PFSK-1 (cell line): ENCODE measurements around the gene ASPA.

Experiments used
- FOXP2 ChIP-seq: optimal IDR thresholded peaks from 2 replicates; pipeline ENCODE3; 2011; ENCODE audit warnings: borderline replicate concordance, control low read depth, inconsistent platforms; ENCODE audit not compliant: insufficient read depth; ENCODE audit errors: extremely low read length, extremely low read depth
- POLR2AphosphoS5 ChIP-seq: IDR thresholded peaks from 2 replicates; pipeline ENCODE4 v1.6.1; 2012; ENCODE audit warnings: low read depth, mild to moderate bottlenecking, control low read depth, low read length, moderate library complexity
- SIN3A ChIP-seq: IDR thresholded peaks from 2 replicates; pipeline ENCODE4 v1.6.1; 2012; ENCODE audit warnings: mild to moderate bottlenecking, low read length, moderate library complexity, borderline replicate concordance; ENCODE audit not compliant: insufficient read depth
- TAF1 ChIP-seq: IDR thresholded peaks from 2 replicates; pipeline ENCODE4 v1.6.1; 2012; ENCODE audit warnings: low read length, control low read depth, borderline replicate concordance; ENCODE audit not compliant: insufficient read depth
- TF ChIP-seq, protein P1 (sequence below), 2 experiments: IDR thresholded peaks; 2 replicates each; pipeline versions ENCODE4 v1.6.1 to v1.8.0; 2011 to 2012; ENCODE audit warnings: low read depth in 2 of 2, low read length in 2 of 2, control low read depth in 1 of 2, inconsistent platforms in 1 of 2, mild to moderate bottlenecking in 1 of 2, moderate library complexity in 1 of 2; ENCODE audit not compliant: insufficient read depth in 1 of 2

The ASPA gene

DNA sequence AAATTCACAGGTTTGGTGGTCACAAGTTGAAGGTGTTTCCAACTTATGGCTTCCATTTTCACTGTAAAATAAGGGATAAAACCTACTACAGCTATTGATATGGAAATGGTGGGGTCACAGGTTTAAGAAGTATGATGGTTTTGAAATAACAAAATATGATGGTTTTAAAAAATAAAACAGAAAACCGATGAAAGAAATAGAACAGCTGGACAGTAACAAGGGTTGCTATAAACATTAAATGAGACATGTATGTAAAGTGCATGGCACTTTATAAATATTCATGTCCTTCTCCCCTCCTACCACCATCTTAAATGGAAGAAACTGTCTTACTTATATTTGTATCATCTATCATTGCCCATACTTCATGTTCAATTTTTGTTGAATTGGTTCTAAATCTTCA is 31.3 kb downstream of the ASPA start:
- TF ChIP-seq TAF1 (no peak), FOXP2 (no peak), SIN3A (no peak)
- TF ChIP-seq, protein P1, sequence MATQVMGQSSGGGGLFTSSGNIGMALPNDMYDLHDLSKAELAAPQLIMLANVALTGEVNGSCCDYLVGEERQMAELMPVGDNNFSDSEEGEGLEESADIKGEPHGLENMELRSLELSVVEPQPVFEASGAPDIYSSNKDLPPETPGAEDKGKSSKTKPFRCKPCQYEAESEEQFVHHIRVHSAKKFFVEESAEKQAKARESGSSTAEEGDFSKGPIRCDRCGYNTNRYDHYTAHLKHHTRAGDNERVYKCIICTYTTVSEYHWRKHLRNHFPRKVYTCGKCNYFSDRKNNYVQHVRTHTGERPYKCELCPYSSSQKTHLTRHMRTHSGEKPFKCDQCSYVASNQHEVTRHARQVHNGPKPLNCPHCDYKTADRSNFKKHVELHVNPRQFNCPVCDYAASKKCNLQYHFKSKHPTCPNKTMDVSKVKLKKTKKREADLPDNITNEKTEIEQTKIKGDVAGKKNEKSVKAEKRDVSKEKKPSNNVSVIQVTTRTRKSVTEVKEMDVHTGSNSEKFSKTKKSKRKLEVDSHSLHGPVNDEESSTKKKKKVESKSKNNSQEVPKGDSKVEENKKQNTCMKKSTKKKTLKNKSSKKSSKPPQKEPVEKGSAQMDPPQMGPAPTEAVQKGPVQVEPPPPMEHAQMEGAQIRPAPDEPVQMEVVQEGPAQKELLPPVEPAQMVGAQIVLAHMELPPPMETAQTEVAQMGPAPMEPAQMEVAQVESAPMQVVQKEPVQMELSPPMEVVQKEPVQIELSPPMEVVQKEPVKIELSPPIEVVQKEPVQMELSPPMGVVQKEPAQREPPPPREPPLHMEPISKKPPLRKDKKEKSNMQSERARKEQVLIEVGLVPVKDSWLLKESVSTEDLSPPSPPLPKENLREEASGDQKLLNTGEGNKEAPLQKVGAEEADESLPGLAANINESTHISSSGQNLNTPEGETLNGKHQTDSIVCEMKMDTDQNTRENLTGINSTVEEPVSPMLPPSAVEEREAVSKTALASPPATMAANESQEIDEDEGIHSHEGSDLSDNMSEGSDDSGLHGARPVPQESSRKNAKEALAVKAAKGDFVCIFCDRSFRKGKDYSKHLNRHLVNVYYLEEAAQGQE (IDR thresholded peaks at IDR 0.05; ENCODE audit: insufficient read depth in 1 of 2, low read depth in 2 of 2, low read length in 2 of 2) = no peak

DNA sequence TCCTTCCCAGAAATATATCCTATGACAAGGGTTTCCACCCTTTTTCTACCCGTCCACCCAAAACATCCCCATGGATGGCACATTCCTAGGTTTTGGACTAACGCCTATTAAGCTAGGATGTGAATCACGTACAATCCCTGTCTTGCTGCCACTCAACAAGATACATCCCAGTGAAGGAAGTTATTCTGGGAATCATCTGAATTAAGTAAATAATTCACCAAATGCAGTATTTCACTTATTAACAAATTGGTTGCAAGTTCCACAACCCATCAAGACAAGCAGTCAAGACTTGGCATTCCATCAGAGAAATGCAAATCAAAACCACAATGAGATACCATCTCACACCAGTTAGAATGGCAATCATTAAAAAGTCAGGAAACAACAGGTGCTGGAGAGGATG is 32.1 kb downstream of the ASPA start:
- no peak for TF ChIP-seq TAF1
- TF ChIP-seq, protein P1 (IDR thresholded peaks at IDR 0.05; ENCODE audit: insufficient read depth in 1 of 2, low read depth in 2 of 2, low read length in 2 of 2) = no peak
- TF ChIP-seq FOXP2 = no peak
- TF ChIP-seq SIN3A = no peak
- TF ChIP-seq POLR2AphosphoS5 = no peak

DNA sequence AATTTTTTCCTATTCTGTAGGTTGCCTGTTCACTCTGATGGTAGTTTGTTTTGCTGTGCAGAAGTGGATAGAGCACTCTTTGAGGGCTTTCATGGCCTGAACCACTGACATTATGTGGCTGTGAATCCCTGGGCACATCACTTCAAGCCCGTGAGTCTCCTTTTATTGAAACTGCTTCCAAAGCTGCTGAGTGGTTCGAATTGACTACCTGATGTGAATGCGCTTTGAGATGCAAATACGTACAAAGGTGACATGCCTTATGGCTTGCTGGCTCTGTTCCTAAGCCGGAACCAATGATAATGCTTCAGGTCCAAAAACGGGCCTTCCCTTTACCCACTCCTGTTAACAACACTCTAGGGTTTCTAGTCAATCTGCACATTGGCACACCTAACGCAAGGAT is 34.3 kb downstream of the ASPA start:
- TF ChIP-seq, protein P1 (IDR thresholded peaks at IDR 0.05; ENCODE audit: insufficient read depth in 1 of 2, low read depth in 2 of 2, low read length in 2 of 2) = no peak
- no peak for TF ChIP-seq FOXP2
- no peak for TF ChIP-seq TAF1
- TF ChIP-seq POLR2AphosphoS5 = no peak
- no peak for TF ChIP-seq SIN3A

DNA sequence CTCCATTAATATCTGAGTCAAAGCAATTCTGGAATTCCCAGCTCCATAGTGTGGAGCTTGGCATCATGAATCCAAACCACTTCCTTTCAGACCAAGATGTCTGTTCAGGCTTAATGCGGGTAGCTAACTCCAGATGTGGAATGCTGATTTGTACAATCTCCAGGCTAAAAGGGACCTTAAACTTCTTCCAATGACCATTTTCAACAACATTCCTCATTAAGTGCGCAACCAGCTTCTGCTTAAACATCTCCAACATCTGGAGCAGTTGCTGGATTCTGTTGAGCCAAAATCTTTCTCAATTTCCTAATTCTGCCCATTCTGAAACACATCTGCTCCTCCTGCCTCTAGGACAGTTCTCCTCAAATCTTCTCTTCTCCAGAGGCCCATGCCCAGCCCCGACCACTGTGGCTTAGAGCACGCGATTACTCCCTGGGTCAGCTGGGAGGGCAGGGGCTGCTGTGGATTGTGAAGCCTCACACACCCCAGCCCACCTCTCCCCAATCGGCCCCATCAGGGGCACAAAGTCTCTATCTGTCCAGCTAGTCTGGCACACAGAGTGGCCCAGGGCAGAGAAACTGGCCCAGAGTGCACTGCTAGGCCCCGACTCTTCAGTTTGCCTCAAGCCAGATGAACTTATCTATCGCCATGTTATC is 36.2 kb downstream of the ASPA start:
- no peak for TF ChIP-seq POLR2AphosphoS5
- no peak for TF ChIP-seq SIN3A
- TF ChIP-seq, protein P1 (IDR thresholded peaks at IDR 0.05; ENCODE audit: insufficient read depth in 1 of 2, low read depth in 2 of 2, low read length in 2 of 2) = no peak
- no peak for TF ChIP-seq TAF1
- no peak for TF ChIP-seq FOXP2
